ENCODE results near the gene DSCAML1.

DNA sequence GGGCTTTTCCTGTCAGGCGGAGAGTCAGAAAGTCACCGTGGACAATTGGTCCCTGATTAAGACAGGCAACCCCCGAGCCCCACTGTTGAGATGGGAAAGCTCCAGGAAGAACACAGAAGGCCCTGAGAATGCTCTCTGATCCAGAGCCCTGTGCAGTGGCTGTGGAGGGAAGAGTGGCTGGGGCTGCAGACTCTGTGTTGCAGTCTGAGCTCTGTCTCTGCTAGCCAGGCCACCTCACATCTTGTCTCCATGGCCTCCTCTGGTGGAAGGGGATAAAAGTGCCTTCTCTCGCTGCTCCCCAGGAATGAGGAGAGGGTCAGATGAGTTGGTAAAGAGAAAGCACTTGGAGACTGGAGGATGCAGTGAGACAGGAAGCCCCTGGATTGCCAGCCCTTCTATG is 328.1 kb downstream of the DSCAML1 start:
- TF ChIP-seq, protein P1, sequence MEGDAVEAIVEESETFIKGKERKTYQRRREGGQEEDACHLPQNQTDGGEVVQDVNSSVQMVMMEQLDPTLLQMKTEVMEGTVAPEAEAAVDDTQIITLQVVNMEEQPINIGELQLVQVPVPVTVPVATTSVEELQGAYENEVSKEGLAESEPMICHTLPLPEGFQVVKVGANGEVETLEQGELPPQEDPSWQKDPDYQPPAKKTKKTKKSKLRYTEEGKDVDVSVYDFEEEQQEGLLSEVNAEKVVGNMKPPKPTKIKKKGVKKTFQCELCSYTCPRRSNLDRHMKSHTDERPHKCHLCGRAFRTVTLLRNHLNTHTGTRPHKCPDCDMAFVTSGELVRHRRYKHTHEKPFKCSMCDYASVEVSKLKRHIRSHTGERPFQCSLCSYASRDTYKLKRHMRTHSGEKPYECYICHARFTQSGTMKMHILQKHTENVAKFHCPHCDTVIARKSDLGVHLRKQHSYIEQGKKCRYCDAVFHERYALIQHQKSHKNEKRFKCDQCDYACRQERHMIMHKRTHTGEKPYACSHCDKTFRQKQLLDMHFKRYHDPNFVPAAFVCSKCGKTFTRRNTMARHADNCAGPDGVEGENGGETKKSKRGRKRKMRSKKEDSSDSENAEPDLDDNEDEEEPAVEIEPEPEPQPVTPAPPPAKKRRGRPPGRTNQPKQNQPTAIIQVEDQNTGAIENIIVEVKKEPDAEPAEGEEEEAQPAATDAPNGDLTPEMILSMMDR (IDR thresholded peaks at IDR 0.05; ENCODE audit: low read depth, low read length), result peak; percentile 31
- no peak for TF ChIP-seq EZH2phosphoT487 (IDR thresholded peaks at IDR 0.05; ENCODE audit: low read depth)
